ENCODE results near the gene SEC16A. TPM values are rescaled to one million over a fixed set of nuclear protein-coding genes. Genes with fewer than 3 reads are reported as not detected.

The SEC16A gene
- total RNA-seq, 1 donor from 2014 or later = 22.3 TPM

- ATAC-seq (no peak), DNase-seq (ENCODE audit: missing footprints) (no peak)
- intact Hi-C loops (cut with DNase I) = no loop called here
Observed at GRCh38 chr9:136457326-136457725, 25.5 kb downstream of the SEC16A start.

- intact Hi-C loops (cut with DNase I) = no loop called here
- DNase-seq (ENCODE audit: missing footprints) = no peak
- no peak for ATAC-seq
Observed at GRCh38 chr9:136456258-136456657, 26.6 kb downstream of the SEC16A start.

- ATAC-seq (no peak), DNase-seq (ENCODE audit: missing footprints) (no peak)
- intact Hi-C loops (cut with DNase I) = no loop called here
Observed at GRCh38 chr9:136455043-136456002, 27.5 kb downstream of the SEC16A start.

GRCh38 chr9:136454026-136454796 is 28.6 kb downstream of the SEC16A start:
- DNase-seq (ENCODE audit: missing footprints) (no peak), ATAC-seq (no peak)
- intact Hi-C loops (cut with DNase I) = no loop called here

GRCh38 chr9:136453326-136453725 is 29.5 kb downstream of the SEC16A start:
- no peak for DNase-seq (ENCODE audit: missing footprints)
- intact Hi-C loops (cut with DNase I) = no loop called here
- no peak for ATAC-seq

GRCh38 chr9:136451221-136451877 is 31.5 kb downstream of the SEC16A start:
- DNase-seq (ENCODE audit: missing footprints) (no peak), ATAC-seq (no peak)

GRCh38 chr9:136448655-136449054 is 34.2 kb downstream of the SEC16A start:
- ATAC-seq = no peak
- DNase-seq (ENCODE audit: missing footprints) = no peak

More at GRCh38 chr9:136451221-136451877, 31.5 kb downstream of the SEC16A start:
- intact Hi-C loops (cut with DNase I) = no loop called here

GRCh38 chr9:136447173-136447778 is 35.6 kb downstream of the SEC16A start:
- intact Hi-C loops (cut with DNase I) = no loop called here
- ATAC-seq (no peak), DNase-seq (ENCODE audit: missing footprints) (no peak)

More at GRCh38 chr9:136448655-136449054, 34.2 kb downstream of the SEC16A start:
- intact Hi-C loops (cut with DNase I) = no loop called here

GRCh38 chr9:136445799-136446198 is 37.0 kb downstream of the SEC16A start:
- ATAC-seq = no peak
- DNase-seq (ENCODE audit: missing footprints) = no peak
- intact Hi-C loops (cut with DNase I) = no loop called here

- ATAC-seq (no peak), DNase-seq (ENCODE audit: missing footprints) (no peak)
- intact Hi-C loops (cut with DNase I) = no loop called here
Observed at GRCh38 chr9:136444102-136444501, 38.7 kb downstream of the SEC16A start.

GRCh38 chr9:136443687-136444086 is 39.2 kb downstream of the SEC16A start:
- ATAC-seq = no peak
- DNase-seq (ENCODE audit: missing footprints) = no peak
- intact Hi-C loops (cut with DNase I) = no loop called here

- no peak for ATAC-seq
- intact Hi-C loops (cut with DNase I) = no loop called here
- no peak for DNase-seq (ENCODE audit: missing footprints)
Observed at GRCh38 chr9:136443087-136443486, 39.8 kb downstream of the SEC16A start.

- DNase-seq (ENCODE audit: missing footprints) (no peak), ATAC-seq (no peak)
- intact Hi-C loops (cut with DNase I) = no loop called here
Observed at GRCh38 chr9:136442265-136442664, 40.6 kb downstream of the SEC16A start.

GRCh38 chr9:136441681-136442245 is 41.1 kb downstream of the SEC16A start:
- ATAC-seq = no peak
- DNase-seq (ENCODE audit: missing footprints) = no peak
- intact Hi-C loops (cut with DNase I) = no loop called here

- intact Hi-C loops (cut with DNase I) = no loop called here
- no peak for DNase-seq (ENCODE audit: missing footprints)
- no peak for ATAC-seq
Observed at GRCh38 chr9:136441191-136441680, 41.6 kb downstream of the SEC16A start.

GRCh38 chr9:136439481-136440408 is 43.1 kb downstream of the SEC16A start, which contains the start of gene INPP5E:
TSS of gene INPP5E (minus strand) at chr9:136439845. CDS start at chr9:136439419, 426 bp downstream.
- peak; percentile 90 for ATAC-seq
- intact Hi-C loops (cut with DNase I) = loop anchor here (2.0 kb wide), 1 partner anchor 29 kb away; the partner anchor contains the start of genes ENTR1 and PMPCA
- peak; percentile 86 for DNase-seq (ENCODE audit: missing footprints)
